SHP77 treated with DMSO at 0.1 percent for 48 hours (cell line): ENCODE data around the gene TNFAIP2.
"Not testable (repeated sequence)": the region's sequence is repeated elsewhere in the genome, so short reads cannot be mapped to it uniquely, and the experiment has no call there.

ENCODE experiments used
- DNase-seq: peaks from one replicate; lab custom pipeline; 2025; lab: John Stamatoyannopoulos, UW

TNFAIP2 gene

DNA sequence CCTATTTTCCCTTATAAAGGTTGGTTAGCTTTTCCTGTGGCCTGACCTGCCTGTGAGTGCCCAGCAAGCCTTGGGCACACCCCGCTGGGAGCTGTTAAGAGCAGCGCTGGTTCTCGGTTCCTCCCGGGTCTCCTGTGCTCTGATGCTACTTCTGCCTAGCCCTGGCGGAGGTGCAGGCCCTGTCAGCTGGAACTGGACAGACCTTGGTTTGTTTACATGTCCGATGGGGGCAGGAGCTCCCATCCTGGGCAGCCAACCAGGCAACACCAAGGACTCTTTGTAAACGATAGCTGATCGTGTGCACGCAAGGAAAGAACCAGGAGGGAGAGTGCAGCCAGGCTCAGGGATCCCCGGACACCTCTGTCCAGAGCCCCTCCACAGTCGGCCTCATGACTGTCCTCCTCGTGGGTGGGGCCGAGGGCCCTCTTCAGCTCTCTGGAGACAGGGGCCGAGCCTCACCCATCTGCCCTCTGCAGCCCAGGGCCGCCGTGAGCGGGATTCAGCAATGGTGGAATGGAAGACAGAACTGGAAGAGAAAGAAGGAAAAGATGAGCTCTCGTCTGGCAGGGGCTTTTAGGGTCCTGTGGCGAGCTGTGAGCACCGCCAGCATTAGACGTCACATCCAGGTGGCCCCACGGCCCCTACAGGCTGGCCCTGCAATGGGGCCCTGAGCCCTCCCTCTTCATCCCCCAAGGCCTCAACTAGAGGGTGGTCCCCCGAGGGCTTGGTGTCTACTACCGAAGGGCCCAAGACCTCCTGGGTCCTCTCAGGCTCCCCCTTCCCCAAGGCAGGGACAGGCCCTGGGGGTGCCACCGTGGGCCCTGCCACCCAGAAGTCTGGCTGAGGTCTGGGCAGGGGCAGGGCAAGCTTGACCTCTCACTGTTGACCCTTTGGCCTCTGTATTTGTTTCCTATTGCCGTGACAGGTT, 12.3 kb downstream of the TNFAIP2 start:
- DNase-seq, result no peak

DNA sequence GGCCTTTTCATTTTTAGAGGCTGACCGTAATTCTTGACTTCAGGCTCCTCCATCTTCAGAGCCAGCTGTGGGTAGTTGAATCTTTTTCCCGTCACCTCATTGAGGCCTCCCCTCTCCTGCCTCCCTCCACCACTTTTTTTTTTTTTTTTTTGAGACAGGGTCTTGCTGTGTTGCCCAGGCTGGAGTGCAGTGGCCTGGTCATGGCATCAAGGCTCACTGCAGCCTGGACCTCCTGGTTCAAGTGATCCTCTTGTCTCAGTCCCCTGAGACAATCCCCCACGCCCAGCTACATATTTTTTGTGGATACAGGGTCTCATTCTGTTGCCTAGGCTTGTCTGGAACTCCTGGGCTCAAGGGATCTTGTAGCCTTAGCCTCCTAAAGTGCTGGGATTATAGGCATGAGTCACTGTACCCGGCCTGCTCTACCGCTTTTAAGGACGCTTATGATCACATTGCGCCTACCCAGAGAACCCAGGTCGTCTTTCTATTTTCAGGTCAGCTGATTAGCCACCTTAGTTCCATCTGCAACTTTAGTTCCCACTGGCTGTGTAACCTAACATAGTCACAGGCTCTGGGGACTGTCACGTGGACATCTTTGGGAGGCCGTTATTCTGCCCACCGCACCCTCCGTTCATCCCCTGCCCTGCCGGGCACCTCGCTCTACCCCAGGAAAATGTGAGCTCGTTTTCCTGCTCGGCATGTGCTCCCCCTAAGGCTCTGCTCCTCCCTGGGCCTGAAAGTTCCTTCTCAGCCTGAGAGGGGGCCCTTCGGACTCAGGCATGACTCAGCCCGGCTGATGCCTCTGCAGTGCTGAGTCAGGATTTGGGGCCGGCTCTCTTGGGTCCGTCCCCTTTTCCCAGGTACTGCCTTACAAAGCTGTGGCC, 13.4 kb downstream of the TNFAIP2 start:
- DNase-seq, result no peak

DNA sequence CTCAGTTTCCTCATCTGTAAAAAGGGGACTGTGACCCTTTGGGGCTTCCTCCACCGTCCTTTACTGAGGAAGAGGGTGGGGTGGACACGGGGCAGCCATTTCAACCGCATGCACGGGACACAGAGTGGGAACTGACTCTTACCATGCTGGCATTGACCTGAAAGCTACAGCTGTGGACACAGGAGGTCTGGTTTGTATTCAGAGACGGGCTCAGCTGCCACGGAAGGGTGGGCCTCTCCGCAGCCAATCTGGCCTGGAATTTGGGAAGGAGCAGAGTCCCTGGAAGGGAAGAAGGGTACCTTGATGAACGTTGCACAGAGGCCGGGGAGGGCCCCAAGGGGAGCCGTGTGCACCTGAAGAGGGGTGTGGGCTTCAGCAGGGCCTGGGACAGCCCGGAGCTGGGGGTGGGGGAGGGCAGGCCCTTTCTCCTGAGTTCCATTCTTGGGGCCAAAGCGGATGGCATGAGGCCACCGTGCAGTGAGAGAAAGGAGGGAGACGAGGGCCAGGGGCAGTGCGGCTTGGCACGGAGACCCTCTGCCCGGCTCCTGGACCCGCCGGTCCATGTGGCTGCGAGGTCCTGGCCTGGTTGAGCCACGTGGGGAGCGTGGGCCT, 14.5 kb downstream of the TNFAIP2 start:
- no peak for DNase-seq

DNA sequence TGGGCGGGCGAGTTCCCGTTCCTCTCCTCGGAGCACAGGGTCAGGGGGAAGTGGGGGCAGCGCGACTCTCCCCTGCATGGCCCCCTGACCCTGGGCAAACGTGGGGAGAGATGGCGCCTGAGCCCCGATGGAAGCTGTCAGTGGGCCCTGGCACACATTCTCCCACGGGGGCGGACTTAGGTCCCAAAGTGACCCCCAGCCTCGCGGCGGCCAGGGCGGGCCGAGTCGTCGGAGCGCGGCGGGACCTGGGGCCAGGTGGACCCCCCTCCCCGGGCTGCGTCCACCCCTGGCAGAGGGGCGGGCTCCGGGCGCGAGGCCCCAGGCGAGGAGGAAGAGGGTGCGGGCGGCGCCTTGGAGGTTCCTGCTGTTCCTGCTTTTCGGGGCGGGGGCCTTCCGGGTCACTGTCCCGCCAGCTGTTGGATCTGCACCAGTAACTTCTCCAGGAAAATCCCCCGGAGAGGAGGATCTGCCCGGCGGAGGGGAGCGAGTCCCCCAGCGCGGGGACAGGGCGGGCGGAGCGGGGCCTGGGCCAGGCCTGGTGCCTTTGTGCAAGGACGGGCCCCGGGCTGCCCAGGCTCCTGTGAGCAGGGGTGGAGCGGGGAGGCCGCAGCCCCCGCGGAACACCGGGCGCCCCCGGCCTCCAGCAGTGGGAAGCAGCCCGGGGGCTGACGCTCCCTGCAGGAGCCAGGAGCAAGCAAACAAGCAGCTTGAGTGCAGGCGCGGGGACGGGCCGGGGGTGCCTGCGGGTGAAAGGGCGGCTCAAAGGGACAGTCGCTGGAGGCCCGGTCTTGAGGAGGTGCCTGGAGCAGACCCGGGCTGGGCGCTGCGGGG, 15.3 kb downstream of the TNFAIP2 start:
- DNase-seq, result no peak

DNA sequence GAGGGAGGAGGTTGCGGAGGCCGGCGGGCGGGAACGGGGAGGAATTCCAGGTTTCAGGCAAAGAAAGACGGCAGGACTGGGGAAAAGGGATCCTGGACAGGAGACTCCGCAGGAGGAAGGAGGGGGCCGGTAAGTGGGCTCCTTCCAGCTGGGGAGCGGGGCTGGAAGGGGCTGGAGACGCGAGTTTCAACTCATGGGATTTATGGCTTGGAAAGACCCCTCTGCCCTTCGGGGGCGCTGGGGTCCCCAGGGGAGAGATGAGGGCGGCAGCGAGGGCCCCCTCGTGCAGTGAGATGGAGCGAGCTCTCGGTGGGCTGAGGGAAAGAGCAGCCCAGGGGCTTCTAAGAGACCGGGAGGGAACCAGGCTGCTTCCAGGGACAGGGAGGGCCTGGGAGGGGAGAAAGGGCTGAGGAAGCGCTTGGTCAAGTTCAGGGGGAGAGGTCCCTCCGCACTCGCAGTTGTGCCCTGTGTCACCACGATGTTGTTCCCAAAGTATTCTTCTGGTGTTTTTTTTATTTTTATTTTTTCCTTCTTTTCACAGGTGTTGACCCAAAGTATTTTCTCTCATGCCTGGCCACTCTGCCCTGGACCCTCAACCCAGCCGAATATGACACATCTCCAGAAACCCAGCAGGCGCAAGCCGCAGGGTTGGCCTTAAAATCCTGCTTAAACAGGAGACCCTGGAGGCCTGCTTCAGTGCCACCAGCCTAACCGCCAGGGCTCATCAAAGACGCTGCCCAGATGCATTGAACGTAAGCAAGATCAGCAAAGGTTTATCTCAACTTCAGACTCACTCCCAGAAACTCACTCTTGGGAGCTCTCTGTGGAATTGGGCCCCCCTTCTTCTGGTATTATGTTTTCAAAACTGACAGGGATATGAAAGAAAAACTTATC, 16.1 kb downstream of the TNFAIP2 start:
- DNase-seq, result no peak

DNA sequence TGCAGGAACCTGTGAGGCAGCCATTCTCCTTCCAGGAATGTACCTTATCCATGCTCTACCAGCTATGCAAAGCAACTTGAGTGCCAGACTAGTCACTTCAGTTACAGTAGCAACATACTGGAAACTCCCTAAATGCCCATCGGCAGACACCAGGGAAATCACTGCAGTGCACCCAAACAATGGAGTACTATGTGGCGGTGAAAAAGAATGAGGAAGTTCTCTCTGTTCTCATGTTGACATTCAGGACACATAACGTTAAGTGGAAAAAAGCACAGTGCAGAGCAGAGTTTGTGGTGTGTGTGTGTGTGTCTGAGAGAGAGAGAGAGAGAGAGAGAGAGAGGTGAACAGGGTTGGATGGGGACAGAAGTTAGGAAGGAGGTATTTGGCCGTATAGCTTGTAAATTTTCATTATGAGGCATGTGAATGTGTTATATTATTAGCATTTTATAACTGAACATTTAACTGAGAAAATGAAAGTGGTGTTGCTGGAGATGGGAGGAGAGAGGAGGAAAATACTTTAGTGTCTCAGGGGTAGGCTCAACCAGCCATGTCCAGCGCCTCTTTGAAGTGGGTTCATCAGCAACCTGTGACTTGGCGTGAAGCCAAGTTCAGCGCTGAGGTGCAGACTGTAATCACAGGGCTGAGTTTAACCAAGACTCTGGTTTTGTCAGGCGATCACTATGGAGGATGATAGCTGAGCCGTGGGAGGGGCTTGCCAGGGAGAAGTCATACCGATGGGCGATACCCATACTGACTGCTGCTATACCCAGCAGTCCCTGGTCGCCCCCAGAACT, 17.3 kb downstream of the TNFAIP2 start:
- peak; percentile 6 for DNase-seq

DNA sequence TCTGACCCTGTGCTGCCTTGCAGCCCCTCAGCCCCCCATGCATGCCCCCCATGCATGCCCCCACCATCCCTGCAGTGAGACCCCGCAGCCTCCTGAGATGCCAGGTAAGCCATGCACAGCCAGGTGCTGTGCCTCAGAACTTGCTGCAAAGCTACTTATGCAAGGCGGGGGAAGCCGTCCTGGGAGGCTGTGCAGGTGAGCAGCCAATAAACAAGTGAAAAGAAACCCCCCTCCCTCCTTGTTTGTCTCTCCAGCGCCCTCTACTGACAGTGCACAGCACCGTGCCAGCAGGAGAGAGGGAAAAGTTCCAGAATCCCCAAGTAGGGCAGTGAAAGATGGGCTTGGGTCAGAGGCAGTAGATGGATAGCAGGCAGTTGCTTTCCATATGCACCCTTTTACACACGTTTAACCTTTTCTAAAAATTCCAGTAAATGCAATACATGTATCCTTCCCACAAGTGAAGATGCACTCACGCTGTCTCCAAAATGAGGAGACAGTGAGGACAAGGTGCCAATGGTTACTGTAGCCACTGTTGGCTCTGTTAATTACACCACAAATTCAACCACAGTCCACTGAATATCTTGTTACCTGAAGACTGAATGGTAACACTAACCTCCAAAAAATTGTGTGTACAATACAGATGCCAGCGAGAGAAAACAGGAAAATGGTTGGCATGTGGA, 18.0 kb downstream of the TNFAIP2 start:
- no peak for DNase-seq

DNA sequence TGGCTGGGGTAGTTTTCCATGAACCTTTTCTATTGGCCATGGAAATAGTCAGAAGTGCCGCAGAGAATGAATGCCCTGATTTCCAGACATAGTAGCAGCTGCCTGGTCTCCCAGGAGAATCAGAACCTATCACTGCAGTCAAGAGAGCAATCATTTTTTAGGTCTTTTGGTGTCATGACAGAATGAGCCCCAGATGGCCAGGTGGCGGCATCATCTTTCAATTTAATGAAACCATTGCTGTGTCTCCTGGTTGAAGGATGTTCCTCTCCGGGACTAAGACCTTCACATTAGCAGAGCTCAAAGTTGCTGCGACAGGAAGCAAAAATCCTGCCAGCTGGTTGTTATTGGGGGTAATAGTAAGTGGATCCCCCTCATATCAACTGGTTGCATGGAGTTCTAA, 18.8 kb downstream of the TNFAIP2 start:
- no peak for DNase-seq

DNA sequence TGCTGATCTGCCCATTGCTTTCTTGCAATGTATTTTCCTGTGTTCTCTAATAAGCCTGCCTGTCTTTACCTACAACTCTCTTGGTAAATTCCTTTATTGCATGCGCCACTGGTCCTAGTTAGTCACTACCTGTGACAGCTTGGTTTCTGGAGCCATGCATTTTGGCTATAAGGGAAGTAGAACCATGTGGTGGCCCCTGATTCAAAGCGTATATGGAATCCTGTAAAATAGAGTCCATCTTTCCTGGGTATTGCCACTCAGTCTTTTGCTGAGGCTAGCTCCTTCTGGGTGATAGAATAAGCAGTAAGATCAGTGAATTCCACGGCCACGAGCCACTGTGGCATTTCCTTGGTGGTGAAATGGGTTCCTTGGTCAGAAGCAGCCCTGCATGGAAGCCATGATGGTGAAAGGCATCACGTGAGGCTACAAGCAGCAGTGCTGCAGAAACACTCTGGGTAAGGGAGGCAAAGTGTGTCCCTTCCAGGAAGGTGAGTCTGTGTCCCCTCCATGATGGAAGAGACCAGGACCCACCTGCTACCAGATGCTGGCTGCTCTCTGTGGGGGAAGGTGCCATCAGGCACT, 19.6 kb downstream of the TNFAIP2 start:
- no peak for DNase-seq

DNA sequence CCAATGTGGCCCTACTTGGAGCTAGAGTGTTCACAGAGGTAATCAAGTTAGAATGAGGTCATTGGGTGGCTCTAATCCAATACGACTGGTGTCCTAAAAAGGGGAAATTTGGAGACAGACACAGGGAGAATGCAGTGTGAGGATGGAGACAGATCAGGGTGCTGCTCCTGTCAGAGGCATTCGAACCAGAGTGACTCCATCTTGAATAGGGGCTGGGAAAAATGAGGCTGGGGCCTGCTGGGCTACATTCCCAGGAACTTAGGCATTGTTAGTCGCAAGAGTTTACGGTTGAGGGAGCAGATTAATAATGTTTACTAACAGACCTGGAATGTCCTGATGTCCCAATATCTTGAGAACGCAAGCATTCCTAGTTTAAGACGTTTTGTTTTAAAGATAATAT, 20.2 kb downstream of the TNFAIP2 start:
- no peak for DNase-seq

DNA sequence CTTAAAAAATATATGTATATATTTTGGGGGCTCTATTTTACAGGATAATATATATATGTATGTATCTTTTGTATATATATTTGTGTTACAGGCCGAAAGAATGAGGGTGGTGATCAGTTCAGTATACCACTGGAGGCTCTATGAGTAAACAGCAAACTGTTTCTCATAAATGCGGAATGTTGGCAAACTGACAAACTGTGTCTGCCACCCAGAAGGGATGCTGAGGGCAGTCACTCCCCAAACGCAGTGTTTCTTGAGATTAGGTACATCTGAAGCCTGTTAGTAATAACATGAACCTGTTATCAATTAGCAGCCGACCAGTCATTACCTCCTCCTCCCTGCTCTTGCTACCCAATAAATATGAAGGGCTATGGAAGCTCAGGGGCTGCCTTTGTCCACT, 20.8 kb downstream of the TNFAIP2 start:
- no peak for DNase-seq

DNA sequence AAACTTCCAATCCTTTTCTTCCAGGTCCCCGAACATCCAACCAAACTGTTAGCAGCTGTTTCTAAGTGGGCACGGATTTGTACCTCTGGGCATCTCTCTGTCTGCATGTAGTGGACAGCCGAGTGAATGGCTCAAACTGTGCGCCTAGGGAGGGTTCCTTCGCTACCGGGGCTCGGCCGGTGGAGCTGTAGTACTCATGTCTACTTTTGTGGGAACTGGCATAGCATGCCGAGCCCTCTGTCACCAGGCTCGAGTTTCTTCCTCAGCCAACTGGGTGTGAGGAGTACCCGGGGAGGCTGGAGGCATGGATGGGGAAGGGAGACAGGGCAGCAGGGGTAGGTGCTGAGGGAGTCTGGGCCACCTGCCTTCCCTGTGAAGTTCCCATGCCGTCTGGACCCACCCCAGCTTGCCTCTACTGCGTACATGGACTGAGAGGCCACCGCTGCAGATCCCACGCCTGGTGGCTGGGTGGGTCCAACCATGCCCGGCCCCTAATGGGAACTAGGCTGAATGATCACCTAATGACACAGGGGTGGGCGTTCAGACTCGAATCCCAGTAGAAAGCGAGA, 23.0 kb downstream of the TNFAIP2 start:
- DNase-seq, result no peak

DNA sequence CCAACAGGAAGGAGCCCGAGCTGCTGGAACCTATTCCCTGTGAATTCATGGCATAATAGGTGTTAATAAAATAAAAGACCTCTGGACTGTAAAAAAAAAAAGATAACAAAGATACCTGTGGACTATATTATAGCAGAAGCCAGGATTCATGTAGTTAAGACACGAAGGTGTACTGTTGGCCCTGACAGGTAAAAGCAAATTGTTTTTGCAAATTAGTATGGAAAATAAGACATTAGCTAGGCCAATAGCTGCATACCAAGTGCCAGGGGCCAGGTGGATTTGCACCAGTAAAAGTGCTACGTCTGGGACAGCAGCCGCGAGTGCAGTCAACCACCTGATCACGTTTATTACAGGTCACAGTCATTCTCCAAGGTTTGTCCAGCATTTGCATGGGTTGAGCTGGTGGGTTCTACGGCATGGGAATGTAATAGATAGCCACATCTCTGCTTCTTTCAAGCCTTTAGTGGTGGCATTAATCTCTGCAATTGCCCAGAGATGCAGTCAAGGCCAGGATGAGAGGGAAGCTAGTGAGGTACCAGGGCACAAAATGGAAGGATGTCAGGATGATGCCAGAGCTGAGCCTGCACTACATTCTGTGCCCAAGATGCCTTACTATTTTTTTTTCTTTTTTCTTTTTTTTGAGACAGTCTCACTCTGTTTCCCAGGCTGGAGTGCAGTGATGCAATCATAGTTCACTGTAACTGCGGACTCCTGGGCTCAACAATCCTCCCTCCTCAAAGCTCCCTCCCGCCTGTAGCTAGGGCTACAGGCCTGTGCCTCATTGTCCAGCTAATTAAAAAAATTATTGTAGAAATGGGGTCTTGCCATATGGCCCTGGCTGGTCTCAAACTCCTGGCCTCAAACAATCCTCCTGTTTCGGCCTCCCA, 26.3 kb downstream of the TNFAIP2 start:
- DNase-seq, result no peak

DNA sequence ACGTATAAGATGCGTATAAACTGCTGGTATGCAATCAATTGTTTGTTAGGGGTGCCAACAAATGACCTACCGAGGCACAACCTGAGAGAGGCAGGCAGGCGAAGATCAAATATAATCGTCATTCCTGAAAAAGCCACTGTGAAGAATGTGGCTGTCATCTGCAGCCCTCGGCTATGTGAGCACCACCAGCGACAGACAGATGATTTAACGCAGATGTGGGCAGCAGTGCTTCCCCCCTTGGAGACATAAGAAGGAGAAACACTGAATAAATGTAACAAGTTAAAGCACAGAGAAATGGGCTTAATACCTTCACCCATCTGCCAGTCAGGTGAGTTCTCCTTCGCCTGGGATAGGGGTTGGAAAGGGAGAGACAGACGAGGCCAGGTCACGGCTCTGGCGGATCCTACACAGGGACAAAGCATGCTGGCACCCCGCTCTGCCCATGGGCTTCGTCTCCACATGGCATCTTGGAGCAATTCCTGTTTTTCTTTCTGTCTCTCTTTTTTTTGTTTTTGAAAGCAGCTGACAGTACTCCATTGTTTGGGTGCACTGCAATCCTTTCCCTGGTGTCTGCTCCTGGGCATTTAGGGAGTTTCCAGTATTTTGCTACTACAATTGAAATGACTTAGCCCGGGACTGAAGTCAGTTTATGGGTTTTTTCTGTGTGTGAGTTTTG, 28.1 kb downstream of the TNFAIP2 start:
- no peak for DNase-seq

DNA sequence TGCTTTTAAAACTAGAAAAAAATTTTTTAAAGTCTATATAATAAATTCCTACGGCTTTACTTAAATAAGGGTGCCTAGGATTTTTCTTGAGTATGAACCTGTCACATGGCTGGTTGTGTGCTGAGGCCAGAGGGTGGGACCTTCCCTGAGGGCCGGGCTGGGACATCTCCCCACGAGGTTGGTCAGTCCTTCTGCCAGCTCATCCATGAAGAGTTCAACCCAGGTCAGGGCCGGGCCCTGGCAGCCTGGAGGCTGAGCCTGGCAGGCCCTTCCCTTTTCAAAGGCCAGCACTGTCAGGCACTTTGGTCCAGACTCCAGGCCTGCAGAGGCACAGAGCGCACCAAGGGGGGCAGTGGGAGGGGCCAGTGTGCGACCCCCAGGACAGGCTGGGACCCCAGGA, 31.7 kb downstream of the TNFAIP2 start:
- no peak for DNase-seq

DNA sequence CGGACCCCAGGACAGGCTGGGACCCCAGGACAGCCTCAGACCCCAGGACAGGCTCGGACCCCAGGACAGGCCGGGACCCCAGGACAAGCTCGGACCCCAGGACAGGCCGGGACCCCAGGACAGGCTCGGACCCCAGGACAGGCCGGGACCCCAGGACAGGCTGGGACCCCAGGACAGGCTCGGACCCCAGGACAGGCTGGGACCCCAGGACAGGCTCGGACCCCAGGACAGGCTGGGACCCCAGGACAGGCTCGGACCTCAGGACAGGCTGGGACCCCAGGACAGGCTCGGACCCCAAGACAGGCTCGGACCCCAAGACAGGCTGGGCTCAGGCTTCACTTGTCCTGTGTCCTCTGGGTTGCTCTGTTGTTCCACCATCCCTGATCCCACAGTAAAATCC, 32.2 kb downstream of the TNFAIP2 start:
- DNase-seq, result not testable (repeated sequence)
